WTC11 (cell line): Measurements from ENCODE around the gene DTNB. TPM values are rescaled to one million over a fixed set of nuclear protein-coding genes. Genes with fewer than 3 reads are reported as not detected.

Experiments
- ATAC-seq: fragments of 200-7000 bp; cut with Tn5 transposase; 2 replicates; pipeline ENCODE4 v1.10.0; 2021; ENCODE audit warnings: mild to moderate bottlenecking, moderate library complexity
- CTCF ChIA-PET: fragments of 300-600 bp; sonication (Branson Sonifier 250); formaldehyde crosslinking; loops from one replicate; lab custom pipeline; 2021; ENCODE audit warnings: antibody characterized with exemption; lab: Charles Lee
- POLR2A ChIA-PET: fragments of 350-600 bp; sonication (Branson Sonifier 250); formaldehyde crosslinking; loops from one replicate; lab custom pipeline; 2021; ENCODE audit warnings: antibody characterized with exemption; lab: Charles Lee
- DNase-seq: peaks from one replicate; pipeline ENCODE4 v3.0.0; 2021; ENCODE audit warnings: low spot score
- H3K27ac Mint-ChIP-seq: 2 replicates; pipeline ENCODE4 v1.8.0; 2021; ENCODE audit warnings: mixed read lengths
- H3K27me3 Mint-ChIP-seq: 2 replicates; pipeline ENCODE4 v1.8.0; 2021; ENCODE audit warnings: low read depth, mild to moderate bottlenecking, moderate library complexity, mixed read lengths
- H3K36me3 Mint-ChIP-seq: 2 replicates; pipeline ENCODE4 v1.8.0; 2021; ENCODE audit warnings: mixed read lengths
- H3K4me1 Mint-ChIP-seq: 2 replicates; pipeline ENCODE4 v1.8.0; 2022; ENCODE audit warnings: mixed read lengths
- H3K4me3 Mint-ChIP-seq: 2 replicates; pipeline ENCODE4 v1.8.0; 2021; ENCODE audit warnings: mild to moderate bottlenecking, moderate library complexity, mixed read lengths
- H3K9me3 Mint-ChIP-seq: 2 replicates; pipeline ENCODE4 v1.8.0; 2021; ENCODE audit warnings: mixed read lengths
- ATF2 ChIP-seq: sonication (generic); formaldehyde crosslinking; IDR thresholded peaks from 2 replicates; pipeline ENCODE4 v1.8.1; 2022; ENCODE audit warnings: low read depth, missing genetic modification reagents, borderline replicate concordance
- CBFB ChIP-seq: sonication (generic); formaldehyde crosslinking; IDR thresholded peaks from 2 replicates; pipeline ENCODE4 v1.8.1; 2022; ENCODE audit warnings: mild to moderate bottlenecking, low read depth, missing genetic modification reagents
- CREM ChIP-seq: sonication (generic); formaldehyde crosslinking; IDR thresholded peaks from 2 replicates; pipeline ENCODE4 v1.8.1; 2022; ENCODE audit warnings: mild to moderate bottlenecking, missing genetic modification reagents, moderate library complexity
- CTCF ChIP-seq: fragments of 200-600 bp; IDR thresholded peaks from 2 replicates; pipeline ENCODE4 v1.8.0; 2022; ENCODE audit warnings: antibody characterized with exemption
- E2F5 ChIP-seq: sonication (generic); formaldehyde crosslinking; IDR thresholded peaks from 2 replicates; pipeline ENCODE4 v1.8.1; 2022; ENCODE audit warnings: mild to moderate bottlenecking, moderate library complexity, missing genetic modification reagents
- FOXJ3 ChIP-seq: sonication (generic); formaldehyde crosslinking; IDR thresholded peaks from 2 replicates; pipeline ENCODE4 v1.9.0; 2021; ENCODE audit warnings: missing genetic modification reagents, mild to moderate bottlenecking, borderline replicate concordance
- HMGA2 ChIP-seq: fragments of 250-450 bp; sonication (Bioruptor Pico); IDR thresholded peaks from 2 replicates; pipeline ENCODE4 v1.4.0; 2021; ENCODE audit warnings: mild to moderate bottlenecking, moderate library complexity
- JUN ChIP-seq: sonication (generic); formaldehyde crosslinking; IDR thresholded peaks from 2 replicates; pipeline ENCODE4 v1.8.0; 2023; ENCODE audit warnings: mild to moderate bottlenecking, missing genetic modification reagents
- KAT7 ChIP-seq: sonication (generic); formaldehyde crosslinking; IDR thresholded peaks from 2 replicates; pipeline ENCODE4 v1.8.1; 2023; ENCODE audit warnings: missing genetic modification reagents, mild to moderate bottlenecking, borderline replicate concordance
- MYBL2 ChIP-seq: sonication (generic); formaldehyde crosslinking; IDR thresholded peaks from 2 replicates; pipeline ENCODE4 v1.8.1; 2023; ENCODE audit warnings: mild to moderate bottlenecking, moderate library complexity, missing genetic modification reagents
- NR1H2 ChIP-seq: sonication (generic); formaldehyde crosslinking; IDR thresholded peaks from 2 replicates; pipeline ENCODE4 v1.9.0; 2021; ENCODE audit warnings: mild to moderate bottlenecking, moderate library complexity, missing genetic modification reagents
- PRRX2 ChIP-seq: fragments of 250-450 bp; sonication (Bioruptor Pico); IDR thresholded peaks from 2 replicates; pipeline ENCODE4 v1.8.0; 2021; ENCODE audit warnings: mild to moderate bottlenecking
- RORB ChIP-seq: fragments of 250-450 bp; sonication (Bioruptor Pico); IDR thresholded peaks from 2 replicates; pipeline ENCODE4 v1.9.0; 2021; ENCODE audit warnings: mild to moderate bottlenecking
- STAT6 ChIP-seq: sonication (generic); formaldehyde crosslinking; conservative IDR thresholded peaks from 2 replicates; pipeline ENCODE4 v1.8.1; 2023; ENCODE audit warnings: mild to moderate bottlenecking, low read depth, missing genetic modification reagents, moderate library complexity
- TCF7 ChIP-seq: sonication (generic); formaldehyde crosslinking; IDR thresholded peaks from 2 replicates; pipeline ENCODE4 v1.8.0; 2022; ENCODE audit warnings: mild to moderate bottlenecking, low read depth, missing genetic modification reagents, moderate library complexity
- TP53 ChIP-seq: sonication (generic); formaldehyde crosslinking; IDR thresholded peaks from 2 replicates; pipeline ENCODE4 v1.8.1; 2023; ENCODE audit warnings: mild to moderate bottlenecking, missing genetic modification reagents
- ZBTB43 ChIP-seq: sonication (generic); formaldehyde crosslinking; IDR thresholded peaks from 2 replicates; pipeline ENCODE4 v1.8.1; 2023; ENCODE audit warnings: mild to moderate bottlenecking, missing genetic modification reagents
- ZNF138 ChIP-seq: sonication (generic); formaldehyde crosslinking; conservative IDR thresholded peaks from 2 replicates; pipeline ENCODE4 v1.8.1; 2022; ENCODE audit warnings: mild to moderate bottlenecking, moderate library complexity, missing genetic modification reagents
- ZNF512 ChIP-seq: sonication (generic); formaldehyde crosslinking; IDR thresholded peaks from 2 replicates; pipeline ENCODE4 v1.8.1; 2022; ENCODE audit warnings: missing genetic modification reagents, borderline replicate concordance
- ZNF671 ChIP-seq: fragments of 250-450 bp; sonication (Bioruptor Pico); IDR thresholded peaks from 2 replicates; pipeline ENCODE4 v1.8.0; 2021; ENCODE audit warnings: mild to moderate bottlenecking
- total RNA-seq: library from RNA; stranded (reverse); gene quantifications from 3 replicates; pipeline ENCODE4 v1.2.3, GENCODE V29; 2021

Gene DTNB
- total RNA-seq, 1 experiment from 2014 or later = 39.9 TPM

GRCh38 chr2:25366629-25367028 is 306.7 kb downstream of the DTNB start (continued):
- no peak for TF ChIP-seq FOXJ3 (CRISPR knock-in tag)
- TF ChIP-seq TP53 (CRISPR knock-in tag) = no peak
- TF ChIP-seq CTCF = no peak
- TF ChIP-seq KAT7 = no peak
- no peak for TF ChIP-seq JUN
- TF ChIP-seq ZBTB43 (CRISPR knock-in tag) = no peak
- TF ChIP-seq ZNF671 (CRISPR knock-in tag) = no peak
- no peak for TF ChIP-seq RORB
- no peak for TF ChIP-seq CBFB (CRISPR knock-in tag)
- no peak for TF ChIP-seq NR1H2 (CRISPR knock-in tag)
- no peak for TF ChIP-seq ATF2 (CRISPR knock-in tag)
- no peak for TF ChIP-seq TCF7 (CRISPR knock-in tag)

GRCh38 chr2:25365241-25365640 is 308.1 kb downstream of the DTNB start:
- ChIA-PET POLR2A (no interaction called here), CTCF (interaction anchor here (0.6 to 2.2 kb wide), 6 partner anchors 11 to 324 kb away, joined by 3 to 15 read pairs (median 4); no protein-coding TSS in a partner anchor)
- no peak overlapping the region for H3K27ac Mint-ChIP-seq
- ATAC-seq = no peak
- peaks cover 56% of the 10 kb centered on the region for H3K27me3 Mint-ChIP-seq
- peaks cover 12% of the 10 kb centered on the region for H3K4me1 Mint-ChIP-seq
- no peak for TF ChIP-seq ZNF138 (CRISPR knock-in tag)
- TF ChIP-seq MYBL2 (CRISPR knock-in tag) = no peak
- TF ChIP-seq CREM (CRISPR knock-in tag) = no peak
- no peak for TF ChIP-seq PRRX2 (CRISPR knock-in tag)
- no peak for TF ChIP-seq STAT6 (CRISPR knock-in tag)
- no peak for TF ChIP-seq E2F5 (CRISPR knock-in tag)
- no peak for TF ChIP-seq HMGA2
- no peak for TF ChIP-seq ZNF512 (CRISPR knock-in tag)
- H3K9me3 Mint-ChIP-seq = no peaks in the 10 kb centered on the region
- no peak for DNase-seq
- H3K4me3 Mint-ChIP-seq = no peak overlapping the region
- H3K36me3 Mint-ChIP-seq = no peaks in the 10 kb centered on the region
